HG02571 (cell line): Measurements from ENCODE around the gene BBS9.
"Not testable (repeated sequence)": the region's sequence is repeated elsewhere in the genome, so short reads cannot be mapped to it uniquely, and the experiment has no call there.

ENCODE experiments used
- ATAC-seq: cut with Tn5 transposase; IDR thresholded peaks from one replicate; pipeline ENCODE4 v1.9.1; 2021; ENCODE audit warnings: mild to moderate bottlenecking, moderate library complexity; ENCODE audit not compliant: unreplicated experiment

BBS9 gene

DNA sequence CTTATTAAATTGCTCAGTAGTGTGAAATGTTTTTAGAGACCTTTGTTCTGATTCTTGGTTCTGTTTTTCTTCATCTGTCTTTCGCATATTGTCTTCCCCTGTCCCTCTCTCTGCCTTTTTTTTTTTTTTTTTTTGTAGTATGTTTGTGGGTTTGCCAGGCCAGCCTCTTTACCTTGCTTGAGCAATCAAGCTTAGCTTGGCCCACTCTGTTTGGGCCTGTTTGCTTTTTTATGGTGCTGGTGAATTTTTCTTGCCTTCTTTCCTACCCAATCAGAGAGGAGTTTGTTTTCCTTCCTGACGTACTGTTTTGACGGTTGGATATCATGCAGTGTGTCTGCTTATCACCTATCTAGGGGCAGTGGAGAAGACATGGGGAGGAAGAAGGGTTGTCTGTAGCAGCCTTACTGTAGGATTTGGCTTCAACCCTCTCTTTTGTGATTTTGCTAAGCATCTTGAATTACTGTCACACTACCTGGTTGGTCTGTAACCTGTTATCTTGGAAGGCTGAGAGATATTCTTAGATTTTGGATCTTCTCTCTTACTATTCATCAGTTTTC is 64.0 kb downstream of the BBS9 start:
- ATAC-seq = no peak

GRCh38 chr7:33195264-33195663 is 65.9 kb downstream of the BBS9 start:
- no peak for ATAC-seq

- ATAC-seq = no peak
These were observed 66.9 kb downstream of the BBS9 start for GRCh38 chr7:33196221-33196620.

DNA sequence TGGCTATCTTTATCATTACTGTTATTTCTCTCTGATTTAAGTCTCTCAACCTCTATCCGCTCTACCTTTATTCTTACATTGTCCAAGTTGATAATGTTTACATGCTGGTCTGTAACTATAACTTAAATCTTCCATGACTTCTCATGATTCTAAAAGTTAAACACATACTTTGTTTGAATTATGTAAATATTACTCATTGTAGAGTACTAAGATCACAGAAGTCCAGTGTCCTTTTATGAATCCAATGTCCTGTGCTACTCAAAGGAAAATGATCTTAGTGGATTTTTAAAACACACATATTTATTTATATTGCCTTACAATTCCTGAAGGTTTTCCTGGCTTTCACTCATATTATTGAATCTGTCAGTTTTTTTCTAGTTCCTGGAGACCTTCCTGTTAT is 70.9 kb downstream of the BBS9 start:
- ATAC-seq = no peak

DNA sequence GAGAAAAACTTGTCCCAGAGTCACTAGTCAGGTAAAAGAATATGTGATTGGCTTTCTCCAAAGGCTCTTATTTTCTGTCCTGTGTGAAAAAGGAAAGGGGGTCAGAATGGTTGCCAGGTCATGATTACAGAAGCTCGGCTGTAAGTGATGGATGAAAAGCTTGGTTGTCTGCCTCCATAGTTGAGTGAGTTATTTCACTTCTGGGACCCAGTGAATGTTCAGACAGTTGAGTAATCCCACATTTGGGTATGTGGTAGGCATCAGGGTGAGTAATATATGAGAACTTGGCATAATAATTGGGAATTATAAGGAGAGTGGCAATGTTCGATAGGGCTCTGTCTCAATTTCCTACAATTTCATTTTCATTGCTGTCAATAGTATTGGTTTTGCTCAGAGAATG is 72.5 kb downstream of the BBS9 start:
- ATAC-seq = no peak

DNA sequence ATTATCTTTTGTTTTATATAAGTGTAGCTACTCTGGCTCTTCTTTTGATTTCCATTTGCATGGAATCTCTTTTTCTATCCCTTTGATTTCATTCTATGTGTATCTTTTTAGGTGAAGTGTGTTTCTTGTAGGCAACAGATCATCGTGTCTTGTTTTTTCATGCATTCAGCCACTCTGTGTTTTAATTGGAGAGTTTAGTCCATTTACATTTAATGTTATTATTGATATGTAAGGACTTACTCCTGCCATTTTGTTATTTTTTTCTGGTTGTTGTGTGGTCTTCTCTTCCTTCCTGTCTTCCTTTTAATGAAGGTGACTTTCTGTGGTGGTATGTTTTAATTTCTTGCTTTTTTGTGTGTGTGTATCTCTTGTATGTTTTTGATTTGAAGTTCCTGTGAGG is 81.6 kb downstream of the BBS9 start:
- no peak for ATAC-seq

DNA sequence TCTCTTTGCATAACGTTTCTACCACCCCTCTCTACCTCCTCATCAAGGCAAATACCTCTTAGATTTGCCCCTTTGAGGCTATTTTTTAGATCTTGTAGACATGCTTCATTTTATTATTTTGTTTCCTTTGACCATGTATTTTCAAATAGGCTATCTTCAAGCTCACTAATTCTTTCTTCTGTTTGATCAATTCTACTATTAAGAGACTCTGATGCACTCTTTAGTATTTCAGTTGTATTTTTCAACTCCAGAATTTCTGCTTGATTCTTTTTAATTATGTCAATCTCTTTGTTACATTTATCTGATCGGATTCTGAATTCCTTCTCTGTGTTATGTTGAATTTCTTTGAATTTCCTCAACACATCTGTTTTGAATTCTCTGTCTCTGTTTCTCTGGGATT is 82.8 kb downstream of the BBS9 start:
- ATAC-seq = no peak

GRCh38 chr7:33215992-33216391 is 86.6 kb downstream of the BBS9 start:
- ATAC-seq = no peak

DNA sequence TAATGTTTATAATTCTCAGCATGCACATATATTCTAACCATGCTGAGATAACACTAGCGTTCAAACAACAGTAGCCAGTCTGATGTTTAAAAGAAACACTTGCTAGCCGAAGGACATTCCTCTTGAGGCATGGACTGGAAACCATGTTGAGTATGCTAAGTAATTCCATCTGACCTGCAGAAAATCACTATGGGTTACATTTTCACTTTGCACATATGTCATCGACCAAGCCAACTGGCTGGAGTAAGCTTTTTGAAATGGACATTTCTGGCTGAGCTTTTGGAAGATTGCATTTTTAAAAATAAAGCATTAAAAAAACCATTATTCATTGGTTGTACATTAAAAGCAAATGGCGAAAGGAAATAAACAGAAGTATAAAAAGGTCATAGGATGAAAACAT is 88.2 kb downstream of the BBS9 start:
- no peak for ATAC-seq

DNA sequence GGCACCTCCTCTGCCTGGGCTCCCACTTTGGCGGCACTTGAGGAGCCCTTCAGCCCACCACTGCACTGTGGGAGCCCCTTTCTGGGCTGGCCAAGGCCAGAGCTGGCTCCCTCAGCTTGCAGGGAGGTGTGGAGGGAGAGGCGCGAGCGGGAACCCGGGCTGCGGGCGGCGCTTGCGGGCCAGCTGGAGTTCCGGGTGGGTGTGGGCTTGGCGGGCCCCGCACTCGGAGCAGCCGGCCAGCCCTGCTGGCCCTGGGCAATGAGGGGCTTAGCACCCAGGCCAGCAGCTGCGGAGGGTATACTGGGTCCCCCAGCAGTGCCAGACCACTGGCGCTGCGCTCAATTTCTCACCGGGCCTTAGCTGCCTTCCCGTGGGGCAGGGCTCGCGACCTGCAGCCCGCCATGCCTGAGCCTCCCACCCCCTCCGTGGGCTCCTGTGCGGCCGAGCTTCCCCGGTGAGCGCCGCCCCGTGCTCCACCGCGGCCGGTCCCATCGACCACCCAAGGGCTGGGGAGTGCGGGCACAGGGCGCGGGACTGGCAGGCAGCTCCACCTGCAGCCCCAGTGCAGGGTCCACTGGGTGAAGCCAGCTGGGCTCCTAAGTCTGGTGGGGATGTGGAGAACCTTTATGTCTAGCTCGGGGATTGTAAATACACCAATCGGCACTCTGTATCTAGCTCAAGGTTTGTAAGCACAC is 89.6 kb downstream of the BBS9 start:
- ATAC-seq = not testable (repeated sequence)

DNA sequence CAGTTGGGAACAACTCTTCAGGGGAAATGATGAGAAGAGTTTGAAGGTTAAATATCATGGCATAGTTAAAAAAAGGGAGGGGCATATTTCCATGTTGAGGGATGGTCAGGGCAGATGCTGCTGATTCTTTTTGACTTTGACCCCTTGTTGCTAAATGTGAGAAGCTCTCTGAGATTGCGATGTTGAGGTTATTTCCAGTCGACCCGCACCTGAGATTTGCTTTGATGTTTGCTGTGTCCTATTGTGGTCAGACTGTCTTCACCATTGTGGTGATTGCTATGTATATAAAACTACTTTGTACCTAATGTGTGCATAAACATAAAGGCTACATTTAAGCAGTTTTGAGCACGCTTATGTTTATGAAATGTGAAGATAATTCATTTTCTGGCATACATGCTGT is 90.9 kb downstream of the BBS9 start:
- ATAC-seq = no peak

DNA sequence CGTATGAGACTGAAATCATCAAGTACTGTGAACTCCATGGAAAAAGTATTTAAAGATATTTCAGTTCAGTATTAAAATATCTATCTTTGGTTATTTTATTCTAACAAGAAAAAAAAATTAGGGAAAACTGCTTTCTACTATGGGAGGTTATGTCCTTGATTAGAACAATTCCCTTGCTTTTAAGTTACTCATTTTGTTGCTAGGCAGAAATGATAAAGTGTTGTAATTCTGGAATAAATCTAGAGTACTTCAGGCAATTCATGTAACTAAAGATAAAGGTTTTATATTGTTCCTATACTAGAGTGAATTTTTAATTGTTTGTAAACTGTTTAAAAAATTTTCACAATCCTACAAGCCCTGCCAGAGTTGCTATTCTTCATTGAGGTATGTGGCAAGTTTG is 92.0 kb downstream of the BBS9 start:
- ATAC-seq = no peak

GRCh38 chr7:33232632-33233145 is 103.3 kb downstream of the BBS9 start:
- no peak for ATAC-seq

DNA sequence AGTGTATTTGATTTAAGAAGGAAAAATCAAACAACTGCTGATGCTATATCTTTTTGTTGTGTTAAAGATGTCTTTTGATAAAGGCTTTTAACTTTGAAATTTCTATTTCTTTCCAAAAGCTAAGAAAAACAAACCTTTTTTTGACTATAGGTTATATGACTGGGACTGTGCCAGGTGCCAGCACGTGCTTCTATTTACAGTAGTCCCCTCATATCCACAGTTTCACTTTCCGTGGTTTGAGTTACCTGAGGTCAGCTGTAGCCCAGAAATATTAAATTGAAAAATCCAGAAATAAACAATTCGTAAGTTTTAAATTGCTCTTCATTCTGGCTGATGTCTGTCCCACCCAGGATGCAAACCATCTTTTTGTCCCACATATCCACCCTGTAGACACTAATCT is 104.3 kb downstream of the BBS9 start:
- no peak for ATAC-seq

DNA sequence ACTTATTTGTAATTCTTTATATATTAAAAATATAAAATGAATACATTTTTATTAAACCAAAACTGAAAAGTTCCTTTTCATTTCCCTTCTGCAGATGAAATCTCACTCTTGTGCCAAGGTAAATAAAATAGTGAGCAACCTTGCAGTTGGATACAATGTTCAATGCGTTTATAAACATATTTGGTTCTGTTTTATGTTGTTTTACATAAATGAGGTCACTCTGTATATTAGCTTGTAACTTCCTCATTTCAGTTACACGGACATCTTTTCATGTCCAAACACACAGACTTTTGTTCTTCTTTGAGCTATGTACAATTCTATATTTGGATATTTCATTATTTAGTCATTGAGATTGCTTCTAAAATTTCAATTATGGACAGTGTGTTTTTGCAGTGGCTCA is 107.7 kb downstream of the BBS9 start:
- ATAC-seq = no peak

- no peak for ATAC-seq
These were observed 114.0 kb downstream of the BBS9 start for GRCh38 chr7:33243319-33243881.

GRCh38 chr7:33248671-33249070 is 119.3 kb downstream of the BBS9 start:
- no peak for ATAC-seq

- ATAC-seq = no peak
These were observed 121.1 kb downstream of the BBS9 start for GRCh38 chr7:33250421-33250871.

- ATAC-seq = no peak
These were observed 121.9 kb downstream of the BBS9 start for GRCh38 chr7:33251301-33251700.

GRCh38 chr7:33258491-33258951 is 129.2 kb downstream of the BBS9 start:
- no peak for ATAC-seq

GRCh38 chr7:33261585-33261984 is 132.2 kb downstream of the BBS9 start:
- ATAC-seq = peak; percentile 72

- ATAC-seq = no peak
These were observed 133.1 kb downstream of the BBS9 start for GRCh38 chr7:33262476-33262875.
